NCI-H1930 (cell line): ENCODE results near the gene EGFL7.
"Not testable (repeated sequence)": the region's sequence is repeated elsewhere in the genome, so short reads cannot be mapped to it uniquely, and the experiment has no call there.

ENCODE experiments used
- DNase-seq, 2 experiments: peaks; one replicate each; lab custom pipeline; 2025; lab: John Stamatoyannopoulos, UW

Gene EGFL7

DNA sequence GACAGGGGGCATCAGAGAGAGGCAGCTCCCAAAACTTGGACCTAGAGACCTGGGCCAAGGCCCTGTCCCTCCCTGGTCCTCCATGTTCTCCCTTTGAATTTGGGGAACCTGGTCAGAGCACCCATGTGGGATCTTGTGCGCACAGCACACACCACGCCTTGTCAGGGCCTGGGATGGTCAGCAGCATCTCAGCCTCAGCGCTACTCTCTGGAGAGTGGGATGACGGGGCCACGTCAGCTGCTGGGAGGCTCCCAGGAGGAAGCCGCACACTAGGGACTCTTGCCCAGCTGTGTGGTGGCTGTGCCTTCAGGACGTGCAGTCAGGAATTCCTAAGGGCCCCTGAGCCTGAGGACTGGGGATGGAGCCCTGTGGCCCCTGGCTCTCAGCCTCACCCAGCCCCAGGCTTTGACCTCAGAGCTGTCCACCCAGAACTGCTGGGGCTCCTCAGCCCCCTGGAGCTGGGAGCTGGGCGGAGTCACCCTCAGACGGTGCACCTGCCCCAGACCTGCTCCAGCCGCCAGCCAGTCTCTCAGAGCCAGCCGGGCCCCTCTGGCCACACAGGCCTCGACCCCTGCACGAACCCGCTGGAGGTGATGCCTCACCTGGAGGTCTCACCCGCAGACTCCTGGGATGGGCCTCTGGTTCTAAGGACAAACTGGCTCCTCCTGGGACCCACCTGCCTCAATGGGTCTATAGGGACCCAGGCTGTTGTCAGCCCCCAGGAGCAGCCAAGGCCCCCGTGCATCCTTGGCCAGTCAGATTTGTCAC lies 38.3 kb upstream of the EGFL7 start:
- no peak for DNase-seq

DNA sequence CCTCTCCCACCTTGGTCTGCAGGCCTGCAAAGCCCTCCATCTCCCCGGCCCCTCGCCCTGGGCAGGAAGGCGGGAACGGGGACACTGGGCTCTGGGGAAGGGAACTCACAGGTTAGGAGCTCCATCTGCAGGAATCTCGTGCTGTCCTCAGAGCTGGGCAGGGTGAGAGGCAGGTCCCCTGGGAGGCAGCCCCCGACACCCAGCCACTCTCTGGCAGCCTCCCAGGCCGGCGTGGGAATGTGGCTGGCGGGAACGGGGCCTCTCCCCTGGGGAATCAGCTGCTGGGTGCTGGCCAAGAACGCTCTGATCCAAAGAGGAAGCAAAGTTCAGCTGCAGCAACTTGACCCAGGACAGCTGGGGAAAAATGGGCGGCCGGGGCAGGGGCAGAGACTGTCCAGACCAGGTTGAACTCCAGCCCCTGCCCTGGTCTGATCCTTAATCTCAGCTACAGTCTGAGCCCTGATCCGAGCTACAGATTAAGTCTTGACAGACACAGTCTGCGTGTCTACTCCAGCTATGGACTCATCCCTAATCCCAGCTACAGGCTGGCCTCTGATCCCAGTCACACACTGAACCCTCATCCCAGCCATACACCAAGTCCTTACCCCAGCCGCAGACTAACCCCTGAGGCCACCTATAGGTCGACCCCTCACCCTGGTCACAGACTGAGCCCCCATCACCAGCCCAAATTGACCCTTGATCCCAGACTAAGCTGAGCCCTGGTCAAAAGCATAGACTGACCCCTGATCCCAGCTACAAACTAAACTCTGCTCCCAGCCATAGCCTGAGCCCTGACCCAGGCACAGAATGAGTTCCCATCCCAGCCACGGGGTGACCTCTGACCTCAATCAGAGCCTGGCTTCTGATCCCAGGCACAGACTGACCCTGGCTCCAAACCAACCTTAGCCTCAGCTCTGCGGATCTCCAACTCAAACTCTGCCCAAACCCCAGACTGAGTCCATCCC lies 37.3 kb upstream of the EGFL7 start:
- DNase-seq, result no peak

DNA sequence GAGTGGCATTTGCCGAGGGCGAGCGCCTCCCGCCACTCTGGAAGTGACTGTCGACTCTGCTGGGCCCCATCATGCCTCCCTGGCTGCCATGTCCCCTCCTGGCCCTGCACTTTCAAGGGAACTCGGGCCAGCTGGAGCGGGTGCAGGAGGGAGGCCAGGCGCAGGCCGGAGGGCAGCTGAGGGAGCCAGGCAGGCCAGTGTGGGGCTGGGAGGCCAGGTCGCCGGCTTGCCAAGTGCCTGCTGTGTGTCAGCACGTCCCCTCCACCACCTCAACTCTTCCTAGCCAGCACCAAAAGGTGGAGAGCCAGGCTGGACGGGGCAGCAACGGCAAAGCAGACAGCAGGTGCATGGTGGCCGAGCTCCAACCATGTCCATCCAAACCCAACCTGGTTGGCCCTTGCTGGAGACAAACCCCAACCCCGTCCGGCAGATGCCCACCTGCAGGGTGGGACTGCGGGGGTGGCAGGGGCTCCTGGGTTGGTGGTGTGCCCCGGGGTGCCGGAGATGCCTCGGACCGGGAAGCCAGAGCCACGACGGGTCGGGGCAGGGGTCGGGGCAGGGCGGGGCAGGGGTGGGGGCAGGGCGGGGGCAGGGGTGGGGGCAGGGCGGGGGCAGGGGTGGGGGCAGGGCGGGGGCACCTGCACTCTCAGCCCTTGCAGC lies 36.5 kb upstream of the EGFL7 start:
- DNase-seq, result no peak

DNA sequence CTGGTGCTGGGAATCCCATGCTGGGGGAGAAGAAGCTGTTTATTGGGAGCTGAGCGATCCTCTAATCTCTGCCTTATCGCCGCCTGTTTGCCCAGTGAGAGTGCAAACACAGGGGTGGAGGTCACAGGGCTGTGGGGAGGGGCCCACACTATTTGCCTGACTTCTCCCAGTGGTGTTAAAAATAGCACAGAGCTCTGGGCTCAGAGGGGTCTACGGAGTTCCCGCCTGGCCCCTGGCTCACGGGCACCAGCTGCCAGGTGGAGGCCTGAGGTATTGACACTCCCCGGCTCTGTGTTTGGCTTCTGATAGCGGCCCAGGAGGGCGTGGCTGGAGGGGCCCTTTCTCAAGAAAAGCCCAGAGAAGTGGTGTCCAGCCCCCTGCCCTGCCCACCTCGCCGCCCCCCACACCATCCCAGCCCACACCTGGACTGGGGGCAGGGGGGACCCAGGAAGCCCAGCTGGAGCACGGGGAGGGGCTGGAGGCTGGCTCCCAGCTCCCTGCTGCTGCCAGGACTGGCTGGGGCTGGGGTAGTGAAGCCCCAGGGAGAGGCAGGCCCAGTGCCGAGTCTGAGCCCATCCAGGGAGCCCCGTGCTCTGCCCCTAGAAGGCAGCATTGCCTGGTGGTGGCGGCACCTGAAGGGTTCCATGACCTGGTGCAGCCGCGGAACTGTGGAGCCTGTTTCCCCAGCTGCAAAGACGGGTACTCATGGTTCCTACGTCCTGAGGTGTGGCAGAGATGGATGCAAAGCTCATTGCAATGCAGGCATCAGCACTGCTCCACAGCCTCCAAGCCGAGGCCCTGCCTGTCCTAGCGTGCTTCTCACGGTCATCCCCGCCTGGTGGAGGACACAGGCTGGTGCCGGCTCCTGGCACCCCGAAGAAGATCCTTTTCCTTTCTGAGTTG lies 35.7 kb upstream of the EGFL7 start:
- no peak for DNase-seq

DNA sequence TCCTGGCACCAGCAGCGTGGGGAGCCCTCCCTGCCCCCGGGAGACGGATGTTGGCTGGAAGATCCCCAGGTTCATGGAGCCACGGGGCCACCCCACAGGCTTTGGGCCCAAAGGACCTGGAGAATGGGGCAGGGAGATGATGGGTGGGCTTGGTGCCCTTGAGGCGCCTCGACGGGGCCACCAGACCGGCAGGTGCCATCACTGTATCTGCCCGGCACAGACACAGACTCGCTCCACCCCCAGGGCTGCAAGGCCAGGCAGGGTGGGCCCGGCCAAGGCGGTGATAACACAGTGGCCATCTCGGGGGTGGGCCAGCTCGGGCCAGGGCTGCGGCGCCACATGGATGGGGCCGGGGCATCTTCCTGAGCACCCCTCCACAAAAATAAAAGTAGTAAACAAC lies 35.0 kb upstream of the EGFL7 start:
- DNase-seq, result no peak

DNA sequence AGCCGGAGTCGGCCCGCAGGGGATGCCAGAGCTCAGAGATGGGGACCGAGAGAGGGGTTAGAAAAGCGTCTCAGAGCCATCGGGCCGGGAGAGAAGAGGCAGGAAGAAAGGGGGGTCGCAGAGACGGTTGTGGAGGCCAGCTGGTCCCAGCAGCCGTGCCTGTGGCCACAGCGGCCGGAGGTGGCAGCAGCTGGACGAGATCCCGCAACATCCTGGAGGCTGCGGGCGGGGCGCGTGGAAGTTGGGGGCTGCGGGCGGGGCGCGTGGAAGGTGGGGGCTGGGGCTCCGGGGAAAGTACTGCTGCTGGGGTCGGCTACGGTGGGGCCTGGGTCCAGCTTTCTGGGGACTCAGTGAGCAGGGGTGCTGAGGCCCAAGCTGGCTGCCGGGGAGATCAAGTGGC lies 34.4 kb upstream of the EGFL7 start:
- no peak for DNase-seq

DNA sequence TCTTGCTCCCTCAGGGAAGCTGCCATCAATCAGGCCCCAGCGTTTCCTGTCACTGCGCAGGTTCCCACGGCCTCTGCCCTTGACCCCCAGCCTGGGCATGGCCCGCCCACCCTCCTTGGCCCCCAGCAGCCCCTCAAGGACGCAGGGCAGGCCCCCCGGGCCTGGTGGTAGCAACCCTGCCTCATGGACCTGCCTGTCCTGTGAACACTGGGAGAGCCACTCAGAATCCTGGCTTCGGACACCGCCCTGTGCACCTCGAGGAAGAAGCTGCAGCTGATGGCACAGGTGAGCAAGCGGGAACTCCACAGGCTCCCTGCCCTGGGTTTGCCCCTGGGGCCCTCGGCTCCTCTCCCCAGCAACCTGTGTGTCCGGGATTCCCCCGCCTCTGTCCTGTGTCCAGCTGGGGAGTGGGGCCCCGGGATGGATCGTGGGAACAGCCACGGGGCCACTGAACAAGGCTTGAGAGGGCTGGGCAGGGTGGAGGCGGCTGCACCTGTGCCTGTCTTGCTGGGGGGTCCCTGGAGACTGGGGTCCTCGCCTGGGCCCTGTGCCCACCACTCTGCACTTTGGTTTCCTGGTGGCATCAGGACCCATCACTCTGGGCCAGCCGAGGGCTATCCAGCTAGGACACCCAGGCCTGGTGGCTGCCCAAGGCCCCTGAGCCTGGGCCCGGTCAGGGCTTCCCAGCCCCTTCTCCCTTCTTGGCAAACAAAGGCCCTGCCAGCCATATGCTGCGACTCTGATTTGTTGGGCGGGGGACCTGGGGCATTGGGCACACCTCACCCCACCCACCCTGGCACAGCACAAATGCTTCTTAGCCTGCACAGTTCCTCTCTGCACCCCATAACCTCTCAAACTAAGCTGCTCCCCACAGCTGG lies 33.5 kb upstream of the EGFL7 start:
- no peak for DNase-seq

DNA sequence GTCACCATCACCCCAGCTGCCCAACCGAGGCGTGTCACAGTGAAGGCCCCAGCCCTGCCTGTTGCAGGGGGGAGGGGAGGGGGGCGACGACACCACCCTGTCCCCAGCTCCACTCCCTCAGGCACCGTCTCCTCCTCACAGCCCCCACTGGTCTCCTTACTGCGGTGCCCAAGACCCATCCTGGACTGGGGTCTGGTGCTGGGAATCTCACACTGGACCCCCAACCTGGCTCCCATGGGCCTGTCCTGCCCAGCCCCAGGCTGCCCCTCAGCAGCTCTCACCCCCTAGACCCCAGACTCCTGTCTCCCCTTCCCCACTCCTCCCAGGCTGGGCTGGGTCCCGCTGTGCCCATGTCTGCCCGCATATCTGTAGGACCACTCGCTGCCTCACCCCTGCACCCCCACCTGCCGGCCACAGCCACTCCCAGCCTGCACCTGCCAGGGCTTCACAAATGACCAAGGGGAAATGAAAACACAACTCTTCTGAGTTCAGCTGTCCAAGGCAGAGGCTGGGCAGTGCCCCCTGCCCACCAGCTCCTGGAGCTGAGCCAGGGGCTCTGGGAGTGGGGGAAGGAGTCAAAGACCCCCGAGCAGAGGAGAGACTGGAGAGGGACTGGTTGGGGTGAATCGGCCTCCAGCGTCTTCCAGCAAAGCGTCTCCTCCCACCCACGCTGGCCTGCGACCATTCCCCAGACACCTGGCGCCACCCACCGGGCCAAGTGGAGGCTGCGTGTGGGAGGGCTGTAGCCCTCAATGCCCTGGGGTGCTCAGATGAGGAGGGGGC lies 32.6 kb upstream of the EGFL7 start:
- peak in 1 of 2 experiments; percentile 27 for DNase-seq

DNA sequence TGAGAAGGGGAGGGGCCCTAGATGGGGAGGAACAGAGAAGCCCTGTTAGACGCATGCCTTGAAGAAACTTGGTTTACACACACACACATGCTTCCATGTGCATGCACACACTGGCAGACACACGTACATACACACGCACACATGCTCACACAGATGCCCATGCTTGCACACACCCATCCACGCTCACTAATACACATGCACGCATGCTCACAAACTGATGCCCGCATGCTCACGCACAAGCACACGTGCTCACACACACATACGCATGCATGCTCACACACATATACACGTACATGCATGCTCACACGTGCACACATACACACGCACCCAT lies 32.1 kb upstream of the EGFL7 start:
- no peak for DNase-seq

DNA sequence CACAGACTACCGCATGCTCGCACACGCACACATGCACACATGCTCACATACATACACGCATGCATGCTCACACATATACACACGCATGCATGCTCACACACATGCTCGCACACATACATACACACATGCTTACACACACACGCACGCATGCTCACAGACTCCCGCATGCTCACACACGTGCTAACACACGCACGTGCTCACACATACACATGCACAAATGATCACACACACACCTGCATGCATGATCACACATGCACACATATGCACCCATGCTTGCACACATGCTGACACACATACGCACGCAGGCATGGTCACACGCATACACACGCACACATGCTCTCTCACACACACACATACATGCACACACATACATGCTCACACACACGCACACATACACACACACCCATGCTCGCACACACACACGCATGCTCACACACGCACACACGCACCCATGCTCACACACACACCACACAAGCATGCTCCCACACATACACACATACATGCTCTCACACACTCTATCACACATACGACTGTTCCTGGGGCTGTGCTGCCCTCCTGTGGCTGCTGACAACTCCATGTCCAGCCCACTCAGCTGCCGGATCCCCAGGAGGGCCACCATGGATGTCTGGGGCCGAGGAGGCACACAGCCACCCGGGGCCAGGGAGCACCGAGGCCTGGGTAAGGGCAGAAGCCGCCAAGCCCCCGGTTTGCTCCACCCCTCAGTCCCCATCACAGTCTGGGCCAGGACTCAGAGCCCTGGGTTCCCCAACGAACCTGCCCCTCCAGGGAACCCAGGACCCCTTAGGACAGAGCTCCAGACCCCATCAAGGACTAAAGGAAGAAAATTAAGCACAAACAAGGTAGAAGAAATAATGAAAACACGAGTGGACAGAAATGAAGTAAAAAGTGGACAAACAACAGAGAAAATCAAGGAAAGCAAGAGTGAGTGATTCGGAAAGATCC lies 31.4 kb upstream of the EGFL7 start:
- DNase-seq, result peak in 1 of 2 experiments; percentile 66

DNA sequence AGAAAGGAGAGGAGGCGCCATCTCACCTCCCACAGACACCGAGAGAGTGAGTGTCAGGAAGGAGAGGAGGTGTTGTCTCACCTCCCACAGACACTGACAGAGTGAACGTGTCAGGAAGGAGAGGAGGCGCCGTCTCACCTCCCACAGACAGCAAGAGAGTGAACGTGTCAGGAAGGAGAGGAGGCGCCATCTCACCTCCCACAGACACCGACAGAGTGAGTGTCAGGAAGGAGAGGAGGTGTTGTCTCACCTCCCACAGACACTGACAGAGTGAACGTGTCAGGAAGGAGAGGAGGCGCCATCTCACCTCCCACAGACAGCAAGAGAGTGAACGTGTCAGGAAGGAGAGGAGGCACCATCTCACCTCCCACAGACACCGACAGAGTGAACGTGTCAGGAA lies 30.6 kb upstream of the EGFL7 start:
- not testable (repeated sequence) for DNase-seq

DNA sequence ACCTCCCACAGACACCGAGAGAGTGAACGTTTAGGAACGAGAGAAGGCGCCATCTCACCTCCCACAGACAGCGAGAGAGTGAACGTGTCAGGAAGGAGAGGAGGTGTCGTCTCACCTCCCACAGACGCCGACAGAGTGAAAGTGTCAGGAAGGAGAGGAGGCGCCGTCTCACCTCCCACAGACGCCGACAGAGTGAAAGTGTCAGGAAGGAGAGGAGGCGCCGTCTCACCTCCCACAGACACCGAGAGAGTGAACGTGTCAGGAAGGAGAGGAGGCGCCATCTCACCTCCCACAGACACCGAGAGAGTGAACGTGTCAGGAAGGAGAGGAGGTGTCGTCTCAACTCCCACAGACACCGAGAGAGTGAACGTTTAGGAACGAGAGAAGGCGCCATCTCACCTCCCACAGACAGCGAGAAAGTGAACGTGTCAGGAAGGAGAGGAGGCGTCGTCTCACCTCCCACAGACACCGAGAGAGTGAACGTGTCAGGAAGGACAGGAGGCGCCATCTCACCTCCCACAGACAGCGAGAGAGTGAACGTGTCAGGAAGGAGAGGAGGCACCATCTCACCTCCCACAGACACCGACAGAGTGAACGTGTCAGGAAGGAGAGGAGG lies 30.1 kb upstream of the EGFL7 start:
- DNase-seq, result not testable (repeated sequence)

DNA sequence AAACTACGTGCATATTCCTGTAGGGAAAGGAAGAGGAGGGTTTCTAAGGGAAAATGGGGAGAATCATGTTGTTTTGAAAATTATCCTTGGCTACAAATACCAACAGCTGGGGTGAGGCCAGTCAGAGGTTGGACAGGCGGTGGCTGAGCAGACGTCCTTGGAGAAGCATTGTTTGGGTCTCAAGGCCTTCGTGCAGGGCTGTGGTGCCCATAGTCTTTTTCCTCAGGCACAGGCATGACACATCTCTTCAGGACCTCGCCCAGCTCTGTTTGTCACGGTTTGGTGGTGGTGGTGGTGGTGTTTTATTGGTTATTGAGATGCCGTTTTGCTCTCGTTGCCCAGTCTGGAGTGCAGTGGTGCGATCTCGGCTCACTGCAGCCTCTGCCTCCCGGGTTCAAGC lies 27.8 kb upstream of the EGFL7 start:
- DNase-seq, result no peak

DNA sequence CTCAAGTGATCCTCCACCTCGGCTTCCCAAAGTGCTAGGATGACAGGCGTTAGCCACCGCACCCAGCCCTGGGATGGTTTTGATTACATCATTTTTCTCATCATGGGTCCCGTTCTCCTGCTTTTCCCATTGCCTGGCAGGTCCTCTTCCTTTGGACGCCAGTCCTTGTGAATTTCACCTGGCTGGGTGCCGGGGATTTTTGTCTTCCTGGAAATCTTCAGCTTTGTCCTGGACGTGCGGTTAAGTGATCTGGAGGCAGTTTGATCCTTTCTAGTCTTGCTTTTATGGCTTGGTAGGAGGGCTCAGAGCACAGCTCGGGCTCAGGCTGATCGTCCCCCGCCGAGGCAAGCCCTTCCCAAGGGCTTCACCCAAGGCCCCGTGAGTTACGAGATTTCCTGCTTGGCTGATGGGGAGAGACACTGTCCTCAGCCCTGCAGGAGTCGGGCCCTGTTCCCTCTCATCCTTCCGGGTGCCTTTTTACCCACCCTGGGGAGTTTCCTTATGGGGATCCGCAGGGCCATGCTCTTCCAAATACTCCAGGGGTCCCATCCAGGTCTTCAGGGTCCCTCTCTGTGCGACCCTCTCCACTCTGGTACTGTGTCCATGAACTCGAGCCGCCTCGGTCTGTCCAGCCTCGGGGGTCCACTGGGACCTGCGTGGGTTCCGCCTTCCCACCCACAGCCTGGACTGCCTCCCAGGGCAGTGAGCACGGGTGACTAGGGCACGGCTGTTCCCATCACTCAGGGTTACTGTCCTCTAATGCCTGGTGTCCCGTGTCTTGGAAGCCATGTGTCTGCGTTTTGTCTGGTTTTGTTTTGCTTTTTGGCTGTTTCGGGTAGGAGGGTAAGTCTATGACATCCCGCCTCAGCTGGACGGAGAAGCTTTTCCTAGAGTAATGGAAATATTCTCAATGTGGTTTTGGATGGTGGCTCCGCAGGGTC lies 22.3 kb upstream of the EGFL7 start:
- no peak for DNase-seq

DNA sequence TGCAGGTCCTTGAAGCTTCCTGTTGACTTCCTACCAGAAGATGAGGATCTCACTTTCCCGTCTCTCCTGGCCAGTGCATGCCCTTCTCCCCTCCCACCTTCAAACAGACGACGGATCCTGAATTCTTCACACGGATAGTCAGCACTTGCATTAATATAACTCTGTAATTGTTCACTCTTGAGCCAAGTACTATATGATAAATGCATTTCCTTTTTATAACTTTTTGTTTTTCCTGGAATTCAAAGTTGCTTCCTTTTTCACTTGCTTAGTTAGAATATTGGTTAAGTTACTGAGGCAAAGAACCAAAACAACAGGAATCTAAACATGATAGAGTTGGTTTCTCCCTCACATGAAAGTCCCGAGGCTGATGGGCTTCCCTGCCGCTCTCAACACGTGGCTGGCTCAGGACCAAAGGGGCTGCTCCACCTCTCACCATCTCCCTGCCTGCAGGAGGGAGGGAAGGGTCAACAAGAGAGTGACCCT lies 20.2 kb upstream of the EGFL7 start:
- DNase-seq, result no peak

DNA sequence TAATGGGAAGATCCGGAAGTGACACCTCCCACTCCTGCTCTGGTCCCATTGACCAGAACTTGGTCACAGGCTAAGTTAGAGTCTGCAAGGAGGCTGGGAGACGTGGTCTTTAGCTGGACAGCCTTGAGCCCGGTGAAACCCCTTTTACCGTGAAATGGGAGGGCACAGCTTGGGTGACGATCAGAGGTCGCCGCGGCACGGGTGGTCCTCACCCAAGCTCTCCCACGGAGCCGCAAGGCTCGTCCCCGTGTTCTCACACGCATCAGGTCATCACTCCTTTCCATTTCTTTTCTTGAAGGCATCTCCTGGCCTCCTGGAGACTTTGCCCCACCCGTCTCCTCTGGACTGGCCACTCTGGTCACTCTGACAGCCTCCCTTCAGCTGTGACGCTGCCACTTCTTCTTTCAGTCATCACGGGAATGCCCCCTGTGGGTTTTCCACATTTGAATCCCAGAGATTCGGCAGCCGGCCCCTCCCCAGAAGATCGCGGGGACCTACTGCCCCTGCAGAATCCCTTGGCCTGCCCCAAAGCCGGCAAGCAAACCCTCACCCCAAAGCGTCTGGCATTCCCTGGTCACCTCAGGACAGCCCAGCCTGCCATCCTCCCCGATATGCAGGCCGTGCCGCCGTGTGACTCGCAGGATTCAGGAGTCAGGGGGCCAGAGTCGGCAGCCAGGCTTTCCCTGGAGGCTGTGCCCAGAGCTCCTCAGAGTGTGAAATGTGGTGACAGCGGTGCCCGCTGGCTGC lies 18.9 kb upstream of the EGFL7 start:
- DNase-seq, result no peak

DNA sequence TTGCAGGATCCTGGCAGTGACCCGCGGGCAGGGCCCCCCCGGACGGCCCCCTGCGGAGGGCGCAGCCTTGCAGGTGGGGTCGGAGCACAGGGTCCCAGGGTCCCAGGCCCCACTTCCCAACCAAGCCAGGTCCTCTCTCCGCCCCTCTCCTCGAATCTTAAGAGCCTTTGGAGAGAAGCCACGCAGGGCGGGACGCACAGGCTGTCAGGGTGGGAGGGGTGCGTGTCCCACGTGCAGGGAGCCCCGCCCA lies 18.4 kb upstream of the EGFL7 start:
- DNase-seq, result no peak
